Caki2 (cell line): ENCODE results near the gene ME2. TPM values are rescaled to one million over a fixed set of nuclear protein-coding genes. Genes with fewer than 3 reads are reported as not detected.
"Not testable (repeated sequence)": the region's sequence is repeated elsewhere in the genome, so short reads cannot be mapped to it uniquely, and the experiment has no call there.

ENCODE experiments used
- DNase-seq: peaks from one replicate; pipeline ENCODE4 v3.0.0-alpha.2; 2015; ENCODE audit warnings: low read depth
- in situ Hi-C: cut with HindIII; loops from 2 replicates; pipeline ENCODE4 v1.10.0; 2016; ENCODE audit warnings: low sequenced_read_pairs, low pct_unique_long_range_greater_than_20kb, mixed read lengths
- total RNA-seq: library from RNA; depleted of rRNA; stranded (reverse); fragments of >200 nt; shearing (Covaris generic); gene quantifications from 2 replicates; pipeline ENCODE4 v1.2.3, GENCODE V29; 2014; ENCODE audit warnings: low replicate concordance; rRNA removed

Gene ME2
- 26.6 and 27.8 TPM in 2 replicates for total RNA-seq

DNA sequence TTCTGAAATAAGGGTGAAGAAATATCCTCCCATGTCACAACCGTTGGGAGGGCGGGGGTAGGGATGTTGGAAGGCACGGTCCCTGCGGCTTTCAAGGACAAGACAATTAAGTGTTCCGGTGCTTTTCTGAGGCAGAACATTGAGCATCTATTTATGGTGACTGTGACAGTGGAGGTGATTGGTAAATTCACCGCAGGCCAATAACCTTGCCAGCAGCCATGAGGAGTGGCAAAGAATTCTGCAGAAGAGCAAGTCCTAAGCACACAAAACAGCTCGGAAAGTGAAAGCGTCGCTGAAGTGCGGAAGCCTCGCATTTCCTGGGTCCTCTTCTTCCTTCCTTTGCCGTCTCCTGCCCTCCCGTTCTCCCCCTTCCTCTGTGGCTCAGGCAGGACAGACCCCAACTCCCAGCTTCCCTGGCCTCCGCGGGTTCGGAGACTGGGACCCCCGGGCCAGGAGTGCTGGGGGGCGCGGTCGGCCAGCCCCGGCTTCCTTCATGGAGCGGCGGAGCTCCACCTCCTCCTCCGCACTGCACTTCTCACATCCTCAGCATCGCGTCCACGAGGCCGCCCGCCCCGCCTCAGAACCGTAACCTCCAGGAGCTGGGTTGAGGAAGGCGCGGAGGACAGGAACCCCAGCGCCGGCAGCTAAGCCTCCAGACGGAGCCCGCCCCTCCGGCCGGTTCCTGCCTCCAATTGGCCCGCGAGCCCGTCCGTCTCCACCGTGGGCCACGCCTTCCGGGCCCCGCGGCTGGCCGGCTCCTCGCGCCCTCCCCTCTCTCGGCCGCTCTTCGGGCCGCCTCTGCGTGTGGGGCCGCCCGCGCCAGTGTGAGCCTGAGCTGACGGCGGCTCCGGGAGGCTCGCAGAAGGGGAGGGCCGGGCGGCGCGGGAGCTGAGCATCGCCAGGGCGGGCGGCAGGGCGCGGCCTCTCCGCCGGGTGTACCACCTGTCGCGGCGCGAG, at the start of gene ME2:
ME2 (plus strand) TSS at position 774 of the 957 bp plus-strand sequence. CDS start 16,703 bp downstream, outside the sequence.
- in situ Hi-C loops: no loop called here
- DNase-seq: peak; percentile 92

DNA sequence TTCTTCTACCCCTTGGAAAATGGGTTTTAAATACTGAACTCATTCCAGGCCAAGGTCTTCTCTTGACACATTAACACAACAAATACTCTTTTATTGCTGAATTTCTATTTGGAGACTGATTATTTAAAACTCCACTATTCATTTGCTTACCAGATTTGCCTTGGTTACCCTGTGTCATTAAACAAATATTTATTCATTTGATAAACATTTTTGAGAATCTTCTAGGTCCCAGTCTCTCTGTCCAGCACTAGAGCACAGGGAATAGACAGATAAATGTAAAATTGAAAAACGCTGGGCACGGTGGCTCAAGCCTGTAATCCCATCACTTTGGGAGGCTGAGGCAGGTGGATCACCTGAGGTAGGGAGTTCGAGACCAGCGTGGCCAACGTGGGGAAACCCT, 49.3 kb upstream of the ME2 start:
- DNase-seq: no peak
- in situ Hi-C loops: no loop called here

DNA sequence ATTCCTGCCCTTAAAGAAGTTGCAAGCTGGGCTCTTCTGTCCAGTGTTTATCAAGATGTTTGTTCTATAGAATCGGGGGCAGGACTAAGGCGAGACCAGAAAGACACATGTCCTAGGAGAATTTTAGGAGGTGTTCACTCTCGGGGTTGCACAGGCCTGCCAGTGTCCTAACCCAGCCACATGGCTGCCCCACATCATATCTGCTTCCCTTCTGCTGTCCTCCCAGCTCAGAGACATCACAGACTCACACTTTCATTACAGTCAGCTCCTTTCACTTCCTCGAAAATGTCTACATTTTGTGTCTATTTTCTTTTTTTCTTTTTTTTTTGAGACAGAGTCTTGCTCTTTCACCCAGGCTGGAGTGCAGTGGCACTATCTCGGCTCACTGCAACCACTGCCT, 48.4 kb upstream of the ME2 start:
- in situ Hi-C loops: no loop called here
- no peak for DNase-seq

DNA sequence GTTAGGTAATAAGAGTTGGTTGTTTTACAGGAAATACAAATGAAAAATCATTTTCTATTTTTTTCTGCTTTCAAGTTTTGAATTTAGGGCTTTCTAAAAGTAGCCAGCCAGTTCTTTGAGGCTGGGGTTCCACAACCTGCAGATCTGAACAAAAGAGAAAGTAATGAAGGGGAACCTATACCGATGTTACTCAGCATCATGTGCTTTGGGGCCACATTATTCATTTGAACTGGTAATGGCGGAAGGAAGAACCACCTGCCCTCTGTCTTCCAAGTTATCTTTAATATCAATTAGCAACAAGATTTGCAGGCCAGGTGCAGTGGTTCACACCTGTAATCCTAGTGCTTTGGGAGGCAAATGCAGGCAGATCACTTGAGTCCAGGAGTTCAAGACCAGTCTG, 46.2 kb upstream of the ME2 start:
- in situ Hi-C loops: no loop called here
- no peak for DNase-seq

DNA sequence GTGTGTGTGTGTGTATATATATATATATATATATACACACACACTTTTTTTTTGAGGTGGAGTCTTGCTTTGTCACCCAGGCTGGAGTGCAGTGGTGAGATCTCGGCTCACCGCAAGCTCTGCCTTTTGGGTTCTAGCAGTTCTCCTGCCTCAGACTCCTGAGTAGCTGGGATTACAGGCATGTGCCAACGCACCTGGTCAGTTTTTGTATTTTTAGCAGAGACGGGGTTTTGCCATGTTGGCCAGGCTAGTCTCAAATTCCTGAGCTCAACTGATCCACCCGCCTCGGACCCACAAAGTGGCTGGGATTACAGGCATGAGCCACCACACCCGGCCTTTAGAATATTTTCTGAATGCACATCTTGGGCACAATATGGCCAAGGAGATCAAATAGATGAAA, 45.4 kb upstream of the ME2 start:
- in situ Hi-C loops, DNase-seq: not testable (repeated sequence)

DNA sequence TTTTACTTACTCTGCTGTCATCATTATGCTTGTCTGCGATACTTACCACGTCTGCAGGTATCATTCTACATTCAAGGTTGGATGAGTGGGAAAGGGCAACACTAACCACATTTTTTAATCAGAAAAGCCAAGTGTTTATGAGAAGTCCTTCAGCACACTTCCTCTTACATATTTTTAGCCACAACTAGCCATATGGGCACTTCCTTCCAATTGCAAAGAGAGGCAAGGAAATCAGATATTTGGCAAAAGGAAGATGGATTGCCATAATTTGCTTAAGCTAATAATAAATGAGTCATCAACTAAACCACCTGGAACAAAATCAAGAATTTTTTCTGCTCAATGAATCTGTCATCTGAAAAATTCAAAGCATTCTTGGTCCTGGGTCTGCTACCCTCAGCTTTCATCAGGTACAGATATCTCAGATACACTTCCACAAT, 42.4 kb upstream of the ME2 start:
- DNase-seq: peak; percentile 74
- in situ Hi-C loops: no loop called here

DNA sequence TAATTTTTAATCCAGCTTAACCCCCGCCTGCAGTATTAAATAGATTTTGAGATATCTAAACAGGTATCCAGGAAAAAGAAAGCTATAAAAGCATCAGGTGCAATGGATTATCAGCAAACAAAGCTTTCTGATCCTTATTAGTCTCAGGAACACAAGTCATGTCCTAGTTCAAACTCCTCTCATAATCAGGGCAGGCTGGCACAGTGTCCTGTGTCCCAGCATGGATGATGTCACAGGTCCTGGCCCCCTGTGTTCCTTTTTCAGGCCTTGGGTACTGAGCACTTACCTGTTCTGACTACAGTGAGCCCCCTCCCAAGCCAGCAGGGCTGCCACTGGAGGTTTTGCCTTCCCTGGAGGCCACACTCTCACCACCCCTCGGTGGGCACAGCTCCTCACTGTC, 39.6 kb upstream of the ME2 start:
- no peak for DNase-seq
- in situ Hi-C loops: no loop called here

DNA sequence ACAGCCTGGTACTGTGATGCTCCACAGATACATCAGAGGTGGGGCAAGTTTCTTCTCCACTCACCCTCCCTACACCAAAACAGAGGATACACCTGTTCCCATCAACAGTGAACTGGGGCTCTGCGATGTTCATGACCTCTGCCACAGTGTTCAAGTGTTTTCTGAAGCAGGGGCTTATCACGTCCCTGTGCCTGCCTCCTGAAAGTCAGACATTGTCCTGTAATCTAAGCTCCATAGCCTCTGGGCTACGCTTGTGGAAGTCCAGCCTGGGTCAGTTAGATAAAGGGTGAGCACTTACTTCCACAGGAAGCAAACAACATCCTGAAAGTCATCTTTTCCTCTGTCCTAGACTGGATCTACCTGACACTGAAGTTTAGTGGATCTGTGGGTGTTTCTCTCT, 38.9 kb upstream of the ME2 start:
- DNase-seq: no peak
- in situ Hi-C loops: no loop called here

DNA sequence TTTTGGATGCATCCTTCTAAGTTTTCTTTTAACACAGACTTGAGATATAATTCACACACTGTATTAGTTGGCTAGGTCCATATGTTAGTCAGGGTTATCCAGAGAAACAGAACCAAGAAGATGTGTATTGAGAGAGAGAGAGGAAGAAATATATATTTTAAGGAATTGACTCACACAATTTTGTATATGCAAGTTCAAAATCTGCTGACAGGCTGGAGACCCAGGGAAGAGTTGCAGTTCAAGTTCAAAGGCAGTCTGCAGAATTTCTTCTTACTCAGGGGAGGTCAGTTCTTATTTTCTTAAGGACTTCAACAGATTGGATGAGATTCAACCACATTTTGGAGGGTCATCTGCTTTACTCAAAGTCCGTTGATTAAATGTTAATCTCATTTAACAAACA, 36.1 kb upstream of the ME2 start:
- DNase-seq: no peak
- in situ Hi-C loops: no loop called here

DNA sequence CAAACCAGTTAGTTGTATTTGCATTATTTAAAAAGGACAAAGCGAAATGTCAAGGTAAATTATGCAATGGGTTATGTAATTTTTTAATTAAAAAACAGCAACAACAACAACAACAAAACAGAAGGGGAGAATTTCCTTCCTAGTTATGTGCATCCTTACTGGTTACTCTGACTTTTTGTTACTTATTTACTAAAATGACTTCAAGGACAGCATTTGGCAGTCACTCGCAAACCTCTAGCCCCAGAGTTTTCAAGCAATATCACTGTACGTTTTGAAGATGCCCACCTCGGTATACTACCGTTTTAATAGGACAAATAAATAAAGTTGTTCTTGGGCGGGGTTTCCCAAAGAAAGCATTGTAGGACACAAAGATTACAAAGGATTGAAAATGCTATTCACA, 34.4 kb upstream of the ME2 start:
- DNase-seq: no peak
- in situ Hi-C loops: no loop called here

DNA sequence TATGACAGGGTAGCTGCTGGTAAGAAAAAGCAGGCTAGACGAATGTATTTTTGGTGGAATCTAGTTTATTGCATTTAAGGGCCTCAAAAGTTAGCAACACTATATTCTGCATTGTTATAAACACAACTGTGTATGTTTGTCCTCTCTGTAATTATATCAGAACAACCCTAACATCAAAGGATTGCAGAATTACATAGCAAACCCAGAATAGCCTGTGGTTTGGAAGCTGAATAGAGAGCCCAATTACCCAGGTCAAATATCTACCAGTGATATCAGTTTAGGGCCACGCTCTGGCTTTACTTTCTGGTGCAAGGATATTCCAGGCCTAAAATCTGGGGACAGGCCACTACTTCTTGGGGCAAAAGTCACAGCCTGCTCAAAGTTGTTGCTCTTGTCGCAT, 34.0 kb upstream of the ME2 start:
- no peak for DNase-seq
- in situ Hi-C loops: no loop called here

DNA sequence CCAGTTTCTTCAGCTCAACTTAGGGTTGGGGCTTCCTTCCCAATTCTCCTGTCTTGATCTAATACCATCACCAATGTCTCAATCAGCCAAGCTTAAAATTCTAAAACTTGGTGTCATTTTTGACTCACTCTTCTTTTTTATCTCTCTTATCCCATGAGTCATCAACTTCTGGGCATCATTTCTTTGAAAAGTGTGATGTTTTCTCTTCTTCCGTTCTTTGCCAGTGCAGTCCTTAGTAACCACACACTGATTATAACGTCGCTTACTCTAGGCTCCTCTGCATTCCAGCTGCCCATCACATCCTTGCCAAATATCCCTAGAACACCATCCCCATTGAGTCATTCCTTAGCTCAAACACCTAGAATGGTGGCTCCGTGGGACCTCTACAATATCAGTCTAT, 31.7 kb upstream of the ME2 start:
- in situ Hi-C loops: no loop called here
- DNase-seq: no peak

DNA sequence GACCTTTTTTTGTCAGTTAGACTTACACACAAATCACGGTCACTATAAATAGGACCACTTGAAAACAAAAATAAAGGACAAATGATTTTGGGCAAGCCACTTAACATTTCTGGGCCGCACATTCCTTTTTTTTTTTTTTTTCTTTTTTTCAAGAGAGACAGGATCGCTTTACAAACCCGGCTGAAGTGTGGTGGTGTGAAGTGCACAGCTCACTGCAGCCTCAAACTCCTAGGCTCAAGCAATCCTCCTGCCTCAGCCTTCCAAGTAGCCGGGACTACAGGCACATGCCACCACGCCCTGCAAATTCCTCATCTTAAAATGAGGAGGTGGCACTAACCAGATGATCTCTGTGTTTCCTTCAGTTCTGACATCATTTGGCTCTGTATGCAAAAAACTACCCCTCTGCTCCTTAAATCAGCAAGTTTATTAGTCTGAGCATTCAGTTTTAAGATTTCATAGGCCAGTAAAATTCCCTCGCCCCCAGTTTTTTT, 30.8 kb upstream of the ME2 start:
- in situ Hi-C loops: no loop called here
- no peak for DNase-seq

DNA sequence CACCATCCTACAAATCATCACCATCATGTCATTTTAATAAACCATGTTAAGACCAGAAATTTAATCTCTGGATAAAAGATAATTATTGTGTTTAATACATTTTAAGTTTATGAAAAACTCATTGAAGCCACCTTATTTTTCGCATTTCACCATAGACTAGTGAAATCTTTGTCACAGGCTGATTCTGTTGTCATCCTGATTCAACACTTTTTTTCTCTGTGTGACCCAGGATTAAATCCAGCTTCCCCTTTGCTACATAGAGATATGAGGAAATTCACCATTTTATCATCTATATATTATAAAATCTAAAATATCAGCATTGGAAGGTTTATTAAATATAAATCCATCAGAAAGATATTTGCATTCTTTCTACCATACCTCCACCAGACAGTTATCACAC, 29.9 kb upstream of the ME2 start:
- in situ Hi-C loops: no loop called here
- no peak for DNase-seq

DNA sequence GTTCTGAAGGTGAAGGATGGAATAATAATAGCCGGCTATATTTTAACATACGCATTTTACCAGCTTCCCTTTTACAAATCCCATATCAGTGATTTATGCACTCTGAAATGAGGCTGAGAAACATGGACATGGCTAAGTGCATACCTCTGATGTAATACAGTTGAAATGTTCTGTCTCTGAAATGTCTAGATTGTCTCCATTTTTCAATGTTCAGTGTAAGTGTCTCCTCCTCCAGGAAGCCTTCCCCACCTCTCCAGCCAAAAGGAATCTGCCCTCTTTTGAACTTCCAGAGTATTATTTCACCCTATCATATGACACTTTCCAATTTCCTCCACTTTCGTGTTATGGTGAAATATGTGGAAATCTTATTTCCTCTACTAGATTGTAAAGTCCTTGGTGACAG, 29.5 kb upstream of the ME2 start:
- in situ Hi-C loops: no loop called here

DNA sequence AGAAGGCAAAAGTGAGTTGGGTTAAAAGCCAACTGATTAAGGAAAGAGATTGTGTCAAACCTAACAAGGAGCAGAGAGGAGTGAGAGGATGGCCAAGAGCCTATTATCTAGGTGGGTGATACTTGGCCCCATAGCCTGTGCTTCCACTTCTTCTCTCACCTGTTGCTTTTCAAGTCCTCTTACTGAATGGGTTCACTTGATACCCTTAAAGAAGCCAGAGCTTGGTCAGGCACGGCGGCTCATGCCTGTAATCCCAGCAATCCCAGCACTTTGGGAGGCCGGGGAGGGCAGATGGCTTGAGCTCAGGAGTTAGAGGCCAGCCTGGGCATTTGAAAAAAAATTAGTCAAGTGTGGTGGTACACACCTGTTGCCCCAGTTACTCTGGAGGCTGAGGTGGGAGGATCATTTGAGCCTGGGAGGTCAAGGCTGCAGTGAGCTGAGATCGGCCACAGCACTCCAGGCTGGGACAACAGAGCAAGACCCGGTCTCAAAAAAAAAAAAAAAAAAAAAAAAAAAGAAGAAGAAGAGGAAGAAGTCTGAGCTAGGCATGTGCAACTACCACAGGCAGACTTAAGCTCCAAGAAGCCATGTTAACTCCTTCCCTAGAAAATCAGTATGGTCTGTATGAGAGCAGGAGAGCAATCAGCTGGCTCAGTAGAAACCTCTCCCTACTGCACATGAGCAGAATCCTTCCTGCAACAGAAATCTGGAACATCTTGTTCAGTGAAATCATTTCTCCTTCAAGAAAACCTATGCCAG, 28.4 kb upstream of the ME2 start:
- in situ Hi-C loops: no loop called here

More for the DNA sequence above, 29.5 kb upstream of the ME2 start:
- no peak for DNase-seq

DNA sequence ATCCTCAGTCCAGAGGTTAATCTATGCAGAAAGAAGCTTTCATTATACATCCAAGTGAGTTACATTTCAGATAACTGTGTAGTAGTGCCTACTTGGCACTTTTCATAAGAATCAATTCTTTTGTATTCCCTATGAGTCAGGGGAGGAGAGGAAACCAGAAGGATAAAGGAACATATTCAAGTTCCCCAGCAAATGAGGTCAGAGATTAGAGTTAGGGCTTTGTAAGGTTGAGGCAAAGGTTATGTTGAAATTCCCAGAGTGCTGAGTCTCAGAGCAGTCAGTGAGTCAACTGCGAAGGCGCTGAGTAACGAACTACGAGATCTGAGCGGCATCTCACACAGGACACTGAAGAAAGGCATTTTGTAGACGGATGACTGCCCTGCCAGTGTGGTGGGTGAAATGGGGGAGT, 25.1 kb upstream of the ME2 start:
- in situ Hi-C loops: no loop called here
- no peak for DNase-seq

More for the DNA sequence above, 28.4 kb upstream of the ME2 start:
- no peak for DNase-seq

DNA sequence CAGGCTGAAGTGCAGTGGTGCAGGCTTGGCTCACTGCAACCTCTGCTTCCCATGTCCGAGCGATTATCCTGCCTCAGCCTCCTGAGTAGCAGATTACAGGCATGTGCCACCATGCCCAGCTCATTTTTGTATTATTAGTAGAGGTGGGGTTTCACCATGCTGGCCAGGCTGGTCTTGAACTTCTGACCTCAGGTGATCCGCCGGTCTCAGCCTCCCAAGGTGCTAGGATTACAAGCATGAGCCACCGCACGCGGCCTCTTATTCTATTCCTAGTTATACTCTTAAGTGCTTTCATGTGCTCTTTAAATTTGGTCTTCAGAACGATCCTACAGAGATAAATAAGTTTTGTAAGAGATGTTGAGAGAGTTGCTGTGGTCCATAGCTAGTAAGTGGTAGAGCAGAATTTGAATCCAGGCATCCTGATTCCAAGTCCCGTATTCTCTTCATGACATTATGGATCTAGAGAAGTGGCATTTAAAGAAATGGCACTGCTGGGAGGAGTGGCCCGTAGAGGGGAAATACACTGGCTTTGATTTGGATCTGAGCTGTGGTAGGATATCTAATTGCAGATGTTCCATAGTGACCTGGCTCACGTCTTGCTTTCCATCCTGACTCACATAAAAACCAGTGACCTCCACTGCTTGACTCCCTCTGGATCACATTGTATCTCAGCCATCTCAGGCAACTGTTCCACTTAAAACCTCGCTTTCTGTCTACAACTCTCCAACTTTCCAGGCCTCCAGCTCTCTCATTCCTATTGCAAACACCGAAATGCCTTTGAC, 22.8 kb upstream of the ME2 start:
- in situ Hi-C loops: no loop called here
- no peak for DNase-seq
